22Rv1 (cell line): Measurements from ENCODE around the gene FHIT.

Experiments used
- H3K27ac ChIP-seq: fragments of 450-650 bp; 2 replicates; pipeline ENCODE4 v1.5.1; 2017
- ZFX ChIP-seq: fragments of 450-650 bp; IDR thresholded peaks from 2 replicates; pipeline ENCODE4 v1.6.1; 2017; ENCODE audit warnings: antibody characterized with exemption, borderline replicate concordance
- TF ChIP-seq, protein P1 (sequence below): fragments of 450-650 bp; IDR thresholded peaks from 2 replicates; pipeline ENCODE4 v1.5.1; 2017; ENCODE audit warnings: mild to moderate bottlenecking

FHIT gene

DNA sequence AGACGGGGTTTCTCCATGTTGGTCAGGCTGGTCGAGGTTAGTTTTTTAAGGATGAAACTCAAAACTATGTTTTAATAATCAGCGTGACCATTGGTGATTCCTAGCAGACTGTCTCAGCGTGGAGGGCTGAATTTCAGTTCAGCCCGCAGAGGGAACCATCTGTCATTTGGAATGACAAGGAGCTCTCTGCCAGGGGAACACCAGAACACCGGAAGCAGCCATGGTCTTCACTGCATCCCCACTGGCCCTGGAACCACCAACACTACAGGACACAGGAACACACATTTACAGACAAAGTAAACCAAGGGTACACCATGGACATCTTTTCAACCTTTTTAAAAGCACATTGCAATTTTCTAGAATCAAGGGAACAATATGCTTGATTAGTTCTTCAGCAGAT lies 424.7 kb downstream of the FHIT start:
- no peak for TF ChIP-seq ZFX
- H3K27ac ChIP-seq = no peak overlapping the region

DNA sequence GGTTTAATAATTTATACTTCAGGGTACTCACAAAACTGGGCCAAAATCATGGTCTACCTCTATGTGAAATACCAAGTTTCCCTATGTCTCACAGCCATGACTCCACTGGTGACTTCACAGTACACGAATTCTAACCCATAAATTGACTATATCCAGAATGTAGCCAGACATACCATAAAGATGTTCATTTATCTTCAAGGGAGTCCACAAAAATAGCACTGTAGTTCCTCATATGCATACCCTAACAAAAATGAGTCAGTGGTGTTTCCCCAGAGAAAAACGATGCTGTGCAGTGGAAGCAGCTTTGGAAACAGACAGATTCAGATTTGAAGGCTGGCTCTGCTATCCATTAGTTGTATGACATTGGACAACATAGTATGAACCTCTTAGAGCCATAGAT lies 438.8 kb downstream of the FHIT start:
- TF ChIP-seq, protein P1, sequence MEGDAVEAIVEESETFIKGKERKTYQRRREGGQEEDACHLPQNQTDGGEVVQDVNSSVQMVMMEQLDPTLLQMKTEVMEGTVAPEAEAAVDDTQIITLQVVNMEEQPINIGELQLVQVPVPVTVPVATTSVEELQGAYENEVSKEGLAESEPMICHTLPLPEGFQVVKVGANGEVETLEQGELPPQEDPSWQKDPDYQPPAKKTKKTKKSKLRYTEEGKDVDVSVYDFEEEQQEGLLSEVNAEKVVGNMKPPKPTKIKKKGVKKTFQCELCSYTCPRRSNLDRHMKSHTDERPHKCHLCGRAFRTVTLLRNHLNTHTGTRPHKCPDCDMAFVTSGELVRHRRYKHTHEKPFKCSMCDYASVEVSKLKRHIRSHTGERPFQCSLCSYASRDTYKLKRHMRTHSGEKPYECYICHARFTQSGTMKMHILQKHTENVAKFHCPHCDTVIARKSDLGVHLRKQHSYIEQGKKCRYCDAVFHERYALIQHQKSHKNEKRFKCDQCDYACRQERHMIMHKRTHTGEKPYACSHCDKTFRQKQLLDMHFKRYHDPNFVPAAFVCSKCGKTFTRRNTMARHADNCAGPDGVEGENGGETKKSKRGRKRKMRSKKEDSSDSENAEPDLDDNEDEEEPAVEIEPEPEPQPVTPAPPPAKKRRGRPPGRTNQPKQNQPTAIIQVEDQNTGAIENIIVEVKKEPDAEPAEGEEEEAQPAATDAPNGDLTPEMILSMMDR = no peak
- no peak for TF ChIP-seq ZFX
- no peak overlapping the region for H3K27ac ChIP-seq

DNA sequence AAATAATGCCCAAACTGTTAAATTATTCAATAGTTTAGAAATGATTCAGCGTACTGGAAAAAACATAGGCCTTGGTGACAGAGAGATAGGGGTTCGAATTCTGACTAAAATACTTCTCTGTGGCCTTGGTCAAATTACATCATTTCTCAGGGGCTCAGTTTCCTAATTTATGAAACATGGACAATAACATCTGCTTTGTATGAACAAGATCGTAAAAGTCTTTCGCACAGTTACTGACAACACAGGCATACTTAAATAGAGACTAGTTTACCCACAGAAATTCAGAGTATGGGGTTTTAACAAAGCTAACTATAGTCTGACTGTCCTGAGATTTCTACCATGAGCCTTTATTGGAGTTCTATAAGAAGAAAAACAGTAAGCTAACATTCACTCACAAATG lies 440.4 kb downstream of the FHIT start:
- no peak overlapping the region for H3K27ac ChIP-seq
- TF ChIP-seq ZFX = no peak
- TF ChIP-seq, protein P1 = no peak

DNA sequence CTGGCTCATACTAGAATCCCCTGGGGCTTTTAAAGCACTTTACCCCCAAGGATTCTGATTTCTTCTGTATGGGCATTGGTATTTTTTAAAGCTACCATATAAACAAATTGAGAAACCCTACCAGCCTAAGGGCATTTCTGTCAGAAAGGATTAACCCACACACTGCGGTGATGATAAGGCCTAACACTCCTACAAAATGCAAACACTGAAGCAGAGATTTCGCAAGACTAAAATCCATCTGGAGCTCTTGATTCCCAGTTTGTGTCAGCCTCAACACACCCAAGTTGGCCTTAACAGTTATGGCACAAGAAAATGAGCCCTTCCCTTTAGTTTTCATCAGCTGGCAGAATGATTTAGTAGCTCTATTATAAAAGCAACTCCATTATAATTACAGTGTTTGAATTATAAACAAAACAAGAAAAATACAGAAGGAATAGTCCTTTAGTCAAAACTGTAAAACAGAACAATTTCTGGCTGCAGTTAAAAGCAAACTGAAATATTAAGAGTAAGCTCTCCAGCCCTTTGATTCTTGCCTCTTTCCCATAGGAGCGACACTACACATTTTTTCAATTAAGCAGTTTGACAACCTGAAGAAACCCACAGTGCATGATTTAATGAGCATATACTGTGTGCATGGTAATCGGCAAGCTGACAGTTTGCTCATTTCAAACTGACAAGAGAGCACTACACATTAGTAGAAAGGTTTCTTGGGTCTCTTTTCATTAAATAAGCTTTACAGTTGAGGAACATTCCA lies 441.2 kb downstream of the FHIT start:
- H3K27ac ChIP-seq = no peak overlapping the region
- TF ChIP-seq ZFX = no peak
- TF ChIP-seq, protein P1 = no peak

DNA sequence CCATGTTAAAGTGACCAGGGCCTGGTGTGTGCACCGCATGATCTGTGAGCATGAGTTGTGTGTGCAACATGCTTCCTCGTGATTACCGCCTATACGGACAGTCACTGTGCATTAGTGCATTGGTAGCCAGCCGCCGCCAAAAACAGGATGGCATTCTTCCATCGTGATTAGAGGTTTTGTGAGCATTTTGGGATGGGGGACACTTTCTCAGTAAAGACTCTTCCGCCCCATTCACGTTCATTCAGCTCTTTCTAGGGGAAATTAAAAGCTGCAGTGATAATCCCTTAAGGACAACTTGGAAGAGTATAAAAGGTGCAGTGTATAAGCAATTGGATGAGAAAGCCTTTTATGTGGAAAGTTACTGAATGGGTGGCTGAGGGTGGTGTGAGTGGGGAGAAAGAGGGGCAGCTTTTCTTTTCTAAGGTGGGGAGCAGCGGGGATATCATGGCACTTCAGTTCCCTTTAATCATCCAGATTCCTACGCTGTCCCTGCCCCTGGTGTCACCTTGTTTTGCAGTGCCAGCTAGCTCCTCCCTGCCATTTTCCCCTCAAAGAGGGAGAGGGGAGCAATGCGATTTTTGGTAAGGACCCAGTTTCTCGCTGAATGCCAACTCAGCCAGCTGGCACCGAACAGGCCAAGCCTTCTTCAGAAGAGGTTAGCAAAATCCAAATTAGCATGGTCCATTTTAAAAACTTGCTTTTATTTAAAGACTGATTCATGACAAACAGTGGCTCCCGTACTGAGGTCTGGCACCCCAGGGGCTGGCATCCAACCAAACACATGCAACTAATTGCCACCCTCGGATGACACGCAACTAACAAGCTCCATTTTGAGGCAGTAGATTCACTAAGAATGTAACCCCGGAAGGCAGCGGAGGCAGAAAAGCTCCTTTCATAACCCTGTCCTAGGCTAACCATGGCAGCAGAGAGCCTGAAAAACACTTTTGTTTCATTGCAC lies 447.8 kb downstream of the FHIT start:
- H3K27ac ChIP-seq = no peak overlapping the region

DNA sequence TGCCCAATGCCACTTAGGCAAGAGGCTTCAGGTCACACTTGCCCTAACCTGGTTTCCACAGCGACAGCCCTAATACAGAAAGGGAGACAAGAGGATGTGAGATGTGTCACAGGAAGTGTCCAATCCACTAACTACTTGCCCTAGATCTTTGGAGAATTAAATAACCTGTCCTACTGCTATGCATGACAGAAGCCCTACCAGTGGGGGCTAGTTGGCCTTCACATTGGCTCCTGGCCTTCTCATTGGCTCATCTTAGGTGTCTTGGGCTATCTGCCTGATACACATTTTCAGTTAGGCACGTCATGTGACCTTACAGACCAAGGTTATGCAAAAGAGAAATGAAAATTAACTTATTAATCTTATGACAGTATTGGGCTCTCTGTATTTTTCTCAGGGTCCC lies 449.9 kb downstream of the FHIT start:
- no peak overlapping the region for H3K27ac ChIP-seq
- TF ChIP-seq, protein P1 = no peak
- TF ChIP-seq ZFX = no peak

More for the DNA sequence above, 447.8 kb downstream of the FHIT start:
- TF ChIP-seq, protein P1 = no peak
- TF ChIP-seq ZFX = no peak

DNA sequence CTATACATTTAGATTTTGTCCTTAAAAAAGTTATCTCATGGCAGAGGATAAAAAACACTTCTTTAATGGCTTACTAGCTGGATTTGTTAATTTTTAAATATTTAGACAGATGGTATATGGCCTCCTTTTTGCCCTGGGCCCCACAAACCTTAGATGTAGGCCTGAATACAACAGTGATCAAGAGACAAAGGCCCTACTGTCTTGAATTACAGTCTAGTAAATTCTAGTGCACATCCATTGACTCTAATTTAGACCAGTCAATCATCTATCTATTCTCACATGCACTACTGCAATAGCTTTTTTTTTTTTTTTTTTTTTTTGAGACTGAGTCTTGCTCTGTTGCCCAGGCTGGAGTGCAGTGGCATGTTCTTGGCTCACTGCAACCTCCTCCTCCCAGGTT lies 452.8 kb downstream of the FHIT start:
- no peak for TF ChIP-seq ZFX
- TF ChIP-seq, protein P1 = no peak
- no peak overlapping the region for H3K27ac ChIP-seq
